ENCODE data around the gene PLA2G12B. TPM values are rescaled to one million over a fixed set of nuclear protein-coding genes. Genes with fewer than 3 reads are reported as not detected.
"Not testable (repeated sequence)": the region's sequence is repeated elsewhere in the genome, so short reads cannot be mapped to it uniquely, and the experiment has no call there.

The PLA2G12B gene
- total RNA-seq, 6 experiments from 2014 or later = 28.7 to 59.8 (median 45.5) TPM

GRCh38 chr10:72912736-72913135, 41.9 kb downstream of the PLA2G12B start:
- Histone ChIP-seq H3K4me3 (no peak overlapping the region), H3K27me3 (no peaks in the 10 kb centered on the region)
- ATAC-seq = no peak

DNA sequence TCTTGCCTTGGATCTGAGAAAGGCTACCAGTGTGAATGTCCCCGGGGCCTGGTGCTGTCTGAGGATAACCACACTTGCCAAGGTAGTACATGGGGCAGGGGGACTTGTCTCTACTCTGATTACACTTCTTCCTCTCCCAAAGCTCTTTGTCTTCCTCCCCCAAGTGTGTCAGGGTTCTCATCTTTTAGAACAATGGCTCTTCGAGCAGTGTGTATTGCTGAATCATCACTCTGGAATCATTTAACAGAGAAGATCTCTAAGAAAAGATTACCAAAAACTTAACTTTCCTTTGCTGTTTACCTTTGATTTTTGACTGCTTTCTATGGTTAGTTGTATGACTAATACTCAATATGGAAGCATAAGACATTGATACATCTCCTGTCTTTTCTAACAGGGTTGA, 42.8 kb downstream of the PLA2G12B start:
- no peaks in the 10 kb centered on the region for H3K27me3 ChIP-seq
- H3K9me3 ChIP-seq = no peaks in the 10 kb centered on the region
- WGBS (ENCODE audit: insufficient coverage, low coverage, low lambda C conversion rate, missing lambda C conversion rate) = 80% methylated on average over 1 of the region's 2 CpGs
- no peak overlapping the region for H3K4me3 ChIP-seq
- no peak for DNase-seq
- TF ChIP-seq CTCF (IDR thresholded peaks at IDR 0.05) (no peak), POLR2A (IDR thresholded peaks at IDR 0.05) (no peak)
- intact Hi-C loops (cut with DNase I) = no loop called here
- H3K36me3 ChIP-seq = no peaks in the 10 kb centered on the region
- no peak for ATAC-seq
- no peaks in the 10 kb centered on the region for H3K4me1 ChIP-seq
- no peak overlapping the region for H3K27ac ChIP-seq

More at GRCh38 chr10:72912736-72913135, 41.9 kb downstream of the PLA2G12B start:
- WGBS (ENCODE audit: insufficient coverage, low coverage, low lambda C conversion rate, missing lambda C conversion rate) = 78% methylated on average over 4 of the region's 4 CpGs
- Histone ChIP-seq H3K27ac (no peak overlapping the region), H3K36me3 (no peaks in the 10 kb centered on the region), H3K4me1 (no peaks in the 10 kb centered on the region), H3K9me3 (no peaks in the 10 kb centered on the region)
- intact Hi-C loops (cut with DNase I) = no loop called here
- no peak for DNase-seq
- TF ChIP-seq CTCF (IDR thresholded peaks at IDR 0.05) = no peak

DNA sequence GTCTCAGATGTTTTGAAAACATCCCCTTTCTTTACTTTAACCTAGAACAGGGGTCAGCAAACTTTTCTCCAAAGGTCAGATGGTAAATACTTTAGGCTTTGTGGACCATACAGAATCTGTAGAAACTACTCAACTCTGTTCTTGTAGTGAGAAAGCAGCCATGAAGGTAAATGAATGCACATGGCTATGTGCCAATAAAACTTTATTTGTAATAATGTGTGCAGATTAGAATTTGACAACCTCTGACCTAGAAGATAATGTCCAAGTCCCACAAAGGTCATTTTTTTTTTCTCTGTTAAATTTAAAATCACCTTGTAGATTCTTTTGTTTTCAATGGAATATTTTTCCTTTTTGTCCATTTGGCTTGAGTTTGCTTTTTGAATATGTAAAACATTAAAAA, 43.9 kb downstream of the PLA2G12B start:
- no peaks in the 10 kb centered on the region for H3K4me1 ChIP-seq
- DNase-seq (no peak), ATAC-seq (no peak)
- no peak overlapping the region for H3K4me3 ChIP-seq
- no peak overlapping the region for H3K27ac ChIP-seq
- intact Hi-C loops (cut with DNase I) = no loop called here
- no peaks in the 10 kb centered on the region for H3K36me3 ChIP-seq
- H3K27me3 ChIP-seq = no peaks in the 10 kb centered on the region
- TF ChIP-seq POLR2A (IDR thresholded peaks at IDR 0.05) (no peak), CTCF (IDR thresholded peaks at IDR 0.05) (no peak)
- H3K9me3 ChIP-seq = no peaks in the 10 kb centered on the region

GRCh38 chr10:72906446-72906845, 48.2 kb downstream of the PLA2G12B start:
- intact Hi-C loops (cut with DNase I) = no loop called here
- H3K9me3 ChIP-seq = no peaks in the 10 kb centered on the region
- no peak for ATAC-seq
- no peak for TF ChIP-seq POLR2A (IDR thresholded peaks at IDR 0.05)
- no peak for TF ChIP-seq CTCF (IDR thresholded peaks at IDR 0.05)
- DNase-seq = no peak
- no peak overlapping the region for H3K27ac ChIP-seq
- 78% methylated on average over 5 of the region's 6 CpGs for WGBS (ENCODE audit: insufficient coverage, low coverage, low lambda C conversion rate, missing lambda C conversion rate)
- H3K36me3 ChIP-seq = no peaks in the 10 kb centered on the region
- no peaks in the 10 kb centered on the region for H3K4me1 ChIP-seq
- H3K4me3 ChIP-seq = no peak overlapping the region
- no peaks in the 10 kb centered on the region for H3K27me3 ChIP-seq

DNA sequence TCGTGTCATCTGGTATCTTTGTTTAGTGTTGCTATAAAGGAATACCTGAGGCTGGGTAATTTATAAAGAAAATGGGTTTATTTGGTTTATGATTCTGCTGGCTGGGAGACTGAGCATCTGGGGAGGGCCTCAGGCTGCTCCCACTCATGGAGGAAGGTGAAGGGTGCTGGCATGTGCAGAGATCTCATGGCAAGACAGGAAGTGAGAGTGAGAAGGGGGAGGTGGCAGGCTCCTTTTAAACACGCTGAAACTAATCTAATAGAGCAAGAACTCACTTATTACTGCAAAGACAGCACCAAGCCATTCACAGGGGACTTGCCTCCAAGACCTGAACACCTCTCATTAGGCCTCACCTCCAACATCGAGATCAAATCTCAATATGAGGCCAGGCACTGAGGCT, 49.8 kb downstream of the PLA2G12B start:
- H3K27ac ChIP-seq = no peak overlapping the region
- H3K9me3 ChIP-seq = no peaks in the 10 kb centered on the region
- 63% methylated on average over 2 of the region's 3 CpGs for WGBS (ENCODE audit: insufficient coverage, low coverage, low lambda C conversion rate, missing lambda C conversion rate)
- intact Hi-C loops (cut with DNase I) = no loop called here
- no peak for DNase-seq
- ATAC-seq = peak in 3 of 4 donors; percentile 25 to 46 (median 27)
- H3K36me3 ChIP-seq = no peaks in the 10 kb centered on the region
- TF ChIP-seq CTCF (IDR thresholded peaks at IDR 0.05) (no peak), POLR2A (IDR thresholded peaks at IDR 0.05) (no peak)
- H3K4me1 ChIP-seq = no peaks in the 10 kb centered on the region
- H3K4me3 ChIP-seq = no peak overlapping the region
- no peaks in the 10 kb centered on the region for H3K27me3 ChIP-seq

GRCh38 chr10:72903941-72904446, 50.6 kb downstream of the PLA2G12B start:
- H3K4me3 ChIP-seq; H3K27ac ChIP-seq; intact Hi-C loops (cut with DNase I); H3K27me3 ChIP-seq; H3K9me3 ChIP-seq; ATAC-seq; DNase-seq; H3K4me1 ChIP-seq; H3K36me3 ChIP-seq: not testable (repeated sequence)
- WGBS (ENCODE audit: insufficient coverage, low coverage, low lambda C conversion rate, missing lambda C conversion rate) = 59% methylated on average over 5 of the region's 15 CpGs
